CD8-positive, alpha-beta memory T cell (primary cell): Measurements from ENCODE around the gene COL1A2. TPM values are rescaled to one million over a fixed set of nuclear protein-coding genes. Genes with fewer than 3 reads are reported as not detected.

Experiments used
- CTCF ChIA-PET: fragments of 350-600 bp; sonication (Branson Sonifier 250); formaldehyde crosslinking; loops from one replicate; lab custom pipeline; 2021; ENCODE audit warnings: antibody characterized with exemption; lab: Charles Lee
- POLR2A ChIA-PET: fragments of 350-600 bp; sonication (Branson Sonifier 250); formaldehyde crosslinking; loops from one replicate; lab custom pipeline; 2021; ENCODE audit warnings: antibody characterized with exemption; lab: Charles Lee
- DNase-seq, 5 donors: peaks; one replicate each; pipeline versions ENCODE4 v3.0.0 to v3.0.0-alpha.2; 2020 to 2022; ENCODE audit warnings: mixed read lengths in 1 of 5
- H3K27ac ChIP-seq: one replicate; pipeline ENCODE4 v1.7.0; 2013; ENCODE audit warnings: low read depth, mild to moderate bottlenecking, low read length, moderate library complexity
- H3K27me3 ChIP-seq: 2 replicates; pipeline ENCODE4 v1.7.0; 2013; ENCODE audit warnings: low read length, mild to moderate bottlenecking; ENCODE audit not compliant: insufficient read depth, poor library complexity, severe bottlenecking
- H3K36me3 ChIP-seq: 2 replicates; pipeline ENCODE4 v1.7.0; 2013; ENCODE audit warnings: mild to moderate bottlenecking, low read length, moderate library complexity; ENCODE audit not compliant: insufficient read depth
- H3K4me1 ChIP-seq: 2 replicates; pipeline ENCODE4 v1.7.0; 2013; ENCODE audit warnings: mild to moderate bottlenecking, low read length, moderate library complexity; ENCODE audit not compliant: insufficient read depth
- H3K4me3 ChIP-seq: 2 replicates; pipeline ENCODE4 v1.7.0; 2013; ENCODE audit warnings: mild to moderate bottlenecking, low read length
- H3K9me3 ChIP-seq: 2 replicates; pipeline ENCODE4 v1.7.0; 2013; ENCODE audit warnings: mild to moderate bottlenecking, low read length
- H3K27ac Mint-ChIP-seq, 8 donors: one replicate each; pipeline ENCODE4 v1.8.0; 2020 to 2021; ENCODE audit warnings: mixed read lengths in 8 of 8, mild to moderate bottlenecking in 6 of 8, inconsistent platforms in 3 of 8, moderate library complexity in 3 of 8
- H3K27me3 Mint-ChIP-seq, 2 donors: one replicate each; pipeline ENCODE4 v1.8.0; 2020 to 2021; ENCODE audit warnings: mixed read lengths in 2 of 2, mild to moderate bottlenecking in 1 of 2, moderate library complexity in 1 of 2
- H3K36me3 Mint-ChIP-seq, 3 donors: one replicate each; pipeline ENCODE4 v1.8.0; 2020 to 2021; ENCODE audit warnings: mixed read lengths in 3 of 3, inconsistent platforms in 1 of 3, mild to moderate bottlenecking in 1 of 3
- H3K4me1 Mint-ChIP-seq, 3 donors: one replicate each; pipeline ENCODE4 v1.8.0; 2020 to 2021; ENCODE audit warnings: mixed read lengths in 3 of 3, inconsistent platforms in 1 of 3, mild to moderate bottlenecking in 1 of 3
- H3K4me3 Mint-ChIP-seq, 7 donors: one replicate each; pipeline ENCODE4 v1.8.0; 2020 to 2021; ENCODE audit warnings: mixed read lengths in 7 of 7, mild to moderate bottlenecking in 6 of 7, moderate library complexity in 4 of 7, inconsistent platforms in 2 of 7
- H3K9me3 Mint-ChIP-seq, 5 donors: one replicate each; pipeline ENCODE4 v1.8.0; 2020 to 2022; ENCODE audit warnings: mixed read lengths in 5 of 5, mild to moderate bottlenecking in 3 of 5, moderate library complexity in 2 of 5, inconsistent platforms in 1 of 5
- polyA plus RNA-seq: library from polyadenylated mRNA; unstranded; fragments of 300-500 nt; fragmentation: Illumina TruSeq; gene quantifications from one replicate; pipeline ENCODE4 v1.2.3, GENCODE V29; 2021
- total RNA-seq, 2 experiments: library from RNA; stranded (reverse); gene quantifications; one replicate each; pipeline ENCODE4 v1.2.3, GENCODE V29; 2021

The COL1A2 gene
- total and polyA plus RNA-seq, 3 experiments from 2014 or later, result 0.09 to 0.18 TPM; not detected in 1

- DNase-seq, result no peak
- peaks cover 0 to 23% of the 10 kb centered on the region in 2 donors for H3K27me3 Mint-ChIP-seq
- POLR2A ChIA-PET, result no interaction called here
- no peaks in the 10 kb centered on the region for H3K36me3 Mint-ChIP-seq
- H3K4me1 ChIP-seq, result no peaks in the 10 kb centered on the region
- CTCF ChIA-PET, result no interaction called here
- H3K9me3 ChIP-seq, result no peaks in the 10 kb centered on the region
- no peak overlapping the region for H3K4me3 Mint-ChIP-seq
- H3K4me1 Mint-ChIP-seq, result no peaks in the 10 kb centered on the region
- no peaks in the 10 kb centered on the region for H3K36me3 ChIP-seq
- no peak overlapping the region for H3K27ac ChIP-seq
- H3K4me3 ChIP-seq, result no peak overlapping the region
- H3K27me3 ChIP-seq, result no peaks in the 10 kb centered on the region
- no peak overlapping the region for H3K27ac Mint-ChIP-seq
- H3K9me3 Mint-ChIP-seq, result peaks cover 0 to 2% (median 0%) of the 10 kb centered on the region in 5 donors
Observed at GRCh38 chr7:94357076-94357475, 37.6 kb upstream of the COL1A2 start.

GRCh38 chr7:94360926-94361325 is 33.8 kb upstream of the COL1A2 start:
- Mint-ChIP-seq H3K9me3 (peaks cover 0 to 2% (median 0%) of the 10 kb centered on the region in 5 donors), H3K27me3 (peaks cover 0 to 18% of the 10 kb centered on the region in 2 donors), H3K4me1 (no peaks in the 10 kb centered on the region), H3K27ac (no peak overlapping the region), H3K36me3 (no peaks in the 10 kb centered on the region), H3K4me3 (no peak overlapping the region)
- Histone ChIP-seq H3K27me3 (no peaks in the 10 kb centered on the region), H3K9me3 (no peaks in the 10 kb centered on the region), H3K4me1 (no peaks in the 10 kb centered on the region), H3K27ac (no peak overlapping the region), H3K36me3 (no peaks in the 10 kb centered on the region), H3K4me3 (no peak overlapping the region)
- ChIA-PET CTCF (no interaction called here), POLR2A (interaction anchor here (0.5 kb wide), 1 partner anchor 133 kb away, joined by 3 read pairs; no protein-coding TSS in a partner anchor)
- DNase-seq, result no peak

- ChIA-PET POLR2A (no interaction called here), CTCF (no interaction called here)
- Histone ChIP-seq H3K27ac (no peak overlapping the region), H3K4me3 (no peak overlapping the region), H3K9me3 (no peaks in the 10 kb centered on the region), H3K4me1 (no peaks in the 10 kb centered on the region), H3K27me3 (no peaks in the 10 kb centered on the region), H3K36me3 (no peaks in the 10 kb centered on the region)
- Mint-ChIP-seq H3K4me1 (no peaks in the 10 kb centered on the region), H3K9me3 (peaks cover 0 to 2% (median 0%) of the 10 kb centered on the region in 5 donors), H3K4me3 (no peak overlapping the region), H3K27me3 (peaks cover 0 to 12% of the 10 kb centered on the region in 2 donors), H3K36me3 (no peaks in the 10 kb centered on the region), H3K27ac (no peak overlapping the region)
- no peak for DNase-seq
Observed at GRCh38 chr7:94362276-94362675, 32.4 kb upstream of the COL1A2 start.

GRCh38 chr7:94364816-94365215 is 29.9 kb upstream of the COL1A2 start:
- H3K27ac Mint-ChIP-seq, result no peak overlapping the region
- no peak for DNase-seq
- ChIA-PET POLR2A (no interaction called here), CTCF (no interaction called here)
- H3K4me1 Mint-ChIP-seq, result no peaks in the 10 kb centered on the region
- no peak overlapping the region for H3K27ac ChIP-seq
- no peaks in the 10 kb centered on the region for H3K27me3 ChIP-seq
- peaks cover 0 to 8% of the 10 kb centered on the region in 2 donors for H3K27me3 Mint-ChIP-seq
- H3K36me3 ChIP-seq, result no peaks in the 10 kb centered on the region
- H3K9me3 Mint-ChIP-seq, result no peaks in the 10 kb centered on the region
- no peaks in the 10 kb centered on the region for H3K9me3 ChIP-seq
- no peaks in the 10 kb centered on the region for H3K4me1 ChIP-seq
- no peak overlapping the region for H3K4me3 ChIP-seq
- no peaks in the 10 kb centered on the region for H3K36me3 Mint-ChIP-seq
- H3K4me3 Mint-ChIP-seq, result no peak overlapping the region

GRCh38 chr7:94366163-94366562 is 28.5 kb upstream of the COL1A2 start:
- no peaks in the 10 kb centered on the region for H3K36me3 ChIP-seq
- ChIA-PET CTCF (no interaction called here), POLR2A (no interaction called here)
- no peak for DNase-seq
- no peak overlapping the region for H3K27ac ChIP-seq
- no peak overlapping the region for H3K27ac Mint-ChIP-seq
- no peaks in the 10 kb centered on the region for H3K4me1 Mint-ChIP-seq
- H3K9me3 ChIP-seq, result no peaks in the 10 kb centered on the region
- no peaks in the 10 kb centered on the region for H3K36me3 Mint-ChIP-seq
- H3K27me3 ChIP-seq, result no peaks in the 10 kb centered on the region
- H3K27me3 Mint-ChIP-seq, result peaks cover 0 to 4% of the 10 kb centered on the region in 2 donors
- no peaks in the 10 kb centered on the region for H3K9me3 Mint-ChIP-seq
- H3K4me3 ChIP-seq, result no peak overlapping the region
- H3K4me1 ChIP-seq, result no peaks in the 10 kb centered on the region
- H3K4me3 Mint-ChIP-seq, result no peak overlapping the region

- no peak overlapping the region for H3K4me3 ChIP-seq
- H3K4me1 ChIP-seq, result no peaks in the 10 kb centered on the region
- no peaks in the 10 kb centered on the region for H3K9me3 ChIP-seq
- no peak overlapping the region for H3K27ac Mint-ChIP-seq
- H3K9me3 Mint-ChIP-seq, result no peaks in the 10 kb centered on the region
- H3K36me3 ChIP-seq, result no peaks in the 10 kb centered on the region
- H3K27me3 ChIP-seq, result no peaks in the 10 kb centered on the region
- no peak for DNase-seq
- POLR2A ChIA-PET, result no interaction called here
- H3K4me3 Mint-ChIP-seq, result no peak overlapping the region
- H3K27me3 Mint-ChIP-seq, result peaks cover 0 to 4% of the 10 kb centered on the region in 2 donors
- CTCF ChIA-PET, result no interaction called here
- H3K4me1 Mint-ChIP-seq, result no peaks in the 10 kb centered on the region
- no peaks in the 10 kb centered on the region for H3K36me3 Mint-ChIP-seq
- no peak overlapping the region for H3K27ac ChIP-seq
Observed at GRCh38 chr7:94366832-94367231, 27.9 kb upstream of the COL1A2 start.

- no peaks in the 10 kb centered on the region for H3K4me1 Mint-ChIP-seq
- no peak overlapping the region for H3K4me3 ChIP-seq
- H3K27me3 Mint-ChIP-seq, result peaks cover 3 to 9% of the 10 kb centered on the region in 2 donors
- H3K9me3 Mint-ChIP-seq, result peaks cover 0 to 2% (median 0%) of the 10 kb centered on the region in 5 donors
- H3K36me3 Mint-ChIP-seq, result no peaks in the 10 kb centered on the region
- no peaks in the 10 kb centered on the region for H3K36me3 ChIP-seq
- H3K27ac ChIP-seq, result no peak overlapping the region
- H3K4me3 Mint-ChIP-seq, result no peak overlapping the region
- ChIA-PET CTCF (no interaction called here), POLR2A (no interaction called here)
- H3K27ac Mint-ChIP-seq, result no peak overlapping the region
- H3K4me1 ChIP-seq, result no peaks in the 10 kb centered on the region
- H3K27me3 ChIP-seq, result no peaks in the 10 kb centered on the region
- no peaks in the 10 kb centered on the region for H3K9me3 ChIP-seq
- no peak for DNase-seq
Observed at GRCh38 chr7:94367949-94368348, 26.7 kb upstream of the COL1A2 start.

- no peak overlapping the region for H3K4me3 Mint-ChIP-seq
- ChIA-PET POLR2A (no interaction called here), CTCF (no interaction called here)
- no peaks in the 10 kb centered on the region for H3K36me3 Mint-ChIP-seq
- H3K9me3 ChIP-seq, result no peaks in the 10 kb centered on the region
- no peaks in the 10 kb centered on the region for H3K4me1 Mint-ChIP-seq
- no peak overlapping the region for H3K27ac ChIP-seq
- no peaks in the 10 kb centered on the region for H3K4me1 ChIP-seq
- peaks cover 3 to 9% of the 10 kb centered on the region in 2 donors for H3K27me3 Mint-ChIP-seq
- H3K4me3 ChIP-seq, result no peak overlapping the region
- peaks cover 0 to 2% (median 0%) of the 10 kb centered on the region in 5 donors for H3K9me3 Mint-ChIP-seq
- H3K27ac Mint-ChIP-seq, result no peak overlapping the region
- no peak for DNase-seq
- H3K27me3 ChIP-seq, result no peaks in the 10 kb centered on the region
- H3K36me3 ChIP-seq, result no peaks in the 10 kb centered on the region
Observed at GRCh38 chr7:94368371-94368791, 26.3 kb upstream of the COL1A2 start.
